LNCAP (cell line): ENCODE results near the gene TACO1.

Experiments used
- TF ChIP-seq, protein P1 (sequence below): fragments of 450-650 bp; IDR thresholded peaks from 2 replicates; pipeline ENCODE4 v1.5.1; 2017; ENCODE audit warnings: mild to moderate bottlenecking

The TACO1 gene

DNA sequence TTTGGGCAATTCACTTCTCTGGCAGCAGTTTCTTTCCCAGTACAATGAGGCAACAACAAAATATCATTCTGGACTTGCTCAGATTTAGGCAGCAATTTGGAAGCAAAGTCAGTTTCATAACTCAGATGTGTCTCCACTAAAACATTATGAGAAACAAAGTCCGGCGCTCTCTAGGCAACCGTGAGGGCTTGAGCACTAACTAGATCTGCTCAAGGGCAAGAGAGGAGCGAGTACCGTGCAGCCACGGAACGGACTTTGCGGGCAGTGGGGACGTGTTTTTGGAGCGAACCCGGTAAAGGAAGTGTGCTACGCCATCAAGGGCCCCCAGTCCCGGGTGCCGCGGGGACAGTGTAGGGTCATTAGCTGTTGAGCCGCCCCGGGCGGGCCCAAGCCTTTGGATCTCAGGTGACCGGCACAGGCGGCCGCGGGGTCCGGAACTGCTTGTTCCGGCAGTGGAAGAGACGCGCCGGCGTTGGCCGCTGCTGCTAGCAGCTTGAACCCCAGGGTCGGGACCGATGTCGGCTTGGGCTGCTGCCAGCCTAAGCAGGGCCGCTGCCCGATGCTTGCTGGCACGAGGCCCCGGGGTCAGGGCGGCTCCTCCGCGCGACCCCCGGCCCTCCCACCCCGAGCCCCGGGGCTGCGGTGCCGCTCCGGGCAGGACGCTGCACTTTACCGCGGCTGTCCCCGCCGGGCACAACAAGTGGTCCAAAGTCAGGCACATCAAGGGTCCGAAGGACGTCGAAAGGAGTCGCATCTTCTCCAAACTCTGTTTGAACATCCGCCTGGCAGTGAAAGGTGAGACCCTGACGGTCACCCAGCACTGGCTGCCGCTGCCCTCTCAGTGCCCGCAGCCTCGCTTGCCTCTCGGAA, at the start of gene TACO1:
Gene TACO1 (plus strand): TSS at position 327 of the 870 bp plus-strand sequence. CDS start 189 bp downstream, at position 516.
- TF ChIP-seq, protein P1, sequence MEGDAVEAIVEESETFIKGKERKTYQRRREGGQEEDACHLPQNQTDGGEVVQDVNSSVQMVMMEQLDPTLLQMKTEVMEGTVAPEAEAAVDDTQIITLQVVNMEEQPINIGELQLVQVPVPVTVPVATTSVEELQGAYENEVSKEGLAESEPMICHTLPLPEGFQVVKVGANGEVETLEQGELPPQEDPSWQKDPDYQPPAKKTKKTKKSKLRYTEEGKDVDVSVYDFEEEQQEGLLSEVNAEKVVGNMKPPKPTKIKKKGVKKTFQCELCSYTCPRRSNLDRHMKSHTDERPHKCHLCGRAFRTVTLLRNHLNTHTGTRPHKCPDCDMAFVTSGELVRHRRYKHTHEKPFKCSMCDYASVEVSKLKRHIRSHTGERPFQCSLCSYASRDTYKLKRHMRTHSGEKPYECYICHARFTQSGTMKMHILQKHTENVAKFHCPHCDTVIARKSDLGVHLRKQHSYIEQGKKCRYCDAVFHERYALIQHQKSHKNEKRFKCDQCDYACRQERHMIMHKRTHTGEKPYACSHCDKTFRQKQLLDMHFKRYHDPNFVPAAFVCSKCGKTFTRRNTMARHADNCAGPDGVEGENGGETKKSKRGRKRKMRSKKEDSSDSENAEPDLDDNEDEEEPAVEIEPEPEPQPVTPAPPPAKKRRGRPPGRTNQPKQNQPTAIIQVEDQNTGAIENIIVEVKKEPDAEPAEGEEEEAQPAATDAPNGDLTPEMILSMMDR: no peak

- TF ChIP-seq, protein P1: no peak
Measured at GRCh38 chr17:63552211-63552610, 48.5 kb upstream of the TACO1 start.

GRCh38 chr17:63555500-63556156, 45.1 kb upstream of the TACO1 start:
- TF ChIP-seq, protein P1: no peak

- TF ChIP-seq, protein P1: no peak
Measured at GRCh38 chr17:63557416-63557815, 43.3 kb upstream of the TACO1 start.

GRCh38 chr17:63558441-63558840, 42.3 kb upstream of the TACO1 start:
- TF ChIP-seq, protein P1: no peak

DNA sequence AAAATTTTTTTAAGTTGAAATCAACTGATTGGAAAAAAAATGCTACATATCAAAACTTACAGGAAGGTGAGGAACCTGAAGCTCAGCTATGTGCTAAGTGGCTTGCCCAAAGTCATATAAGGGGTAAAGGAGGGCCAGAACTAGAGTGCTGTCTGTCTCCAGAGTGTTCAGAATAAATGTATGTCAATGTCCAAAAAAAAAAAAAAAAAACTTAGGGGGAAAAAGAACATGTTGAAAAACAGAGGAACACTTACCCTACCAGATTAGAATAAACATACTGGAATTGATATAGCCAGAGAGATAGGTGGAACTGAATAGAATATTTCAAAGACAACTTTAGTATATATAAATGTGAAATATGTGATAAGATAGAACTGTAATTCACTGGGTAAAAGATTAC, 38.9 kb upstream of the TACO1 start:
- TF ChIP-seq, protein P1: no peak

DNA sequence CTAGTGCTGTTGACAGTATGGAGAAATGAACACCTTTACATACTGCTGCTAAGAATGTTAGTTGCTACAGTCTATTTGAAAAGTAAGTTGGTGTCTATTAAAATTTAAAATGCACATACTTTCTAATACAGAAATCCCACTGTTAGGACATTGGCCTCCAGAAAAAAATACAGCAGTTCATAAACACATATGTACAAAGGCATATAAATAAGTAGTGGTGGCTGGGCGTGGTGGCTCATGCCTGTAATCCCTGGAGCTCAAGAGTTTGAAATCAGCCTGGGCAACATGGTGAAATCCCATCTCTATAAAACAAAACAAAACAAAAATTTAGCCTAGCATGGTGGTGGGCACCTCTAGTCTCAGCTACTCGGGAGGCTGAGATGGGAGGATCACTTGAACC, 37.4 kb upstream of the TACO1 start:
- TF ChIP-seq, protein P1: no peak
